Coronary artery (tissue), 2 donors: Measurements from ENCODE around the gene SLC6A6.

Experiments used
- DNase-seq: peaks from one replicate; pipeline ENCODE4 v3.0.0-alpha.2; 2017; ENCODE audit warnings: low spot score
- H3K27ac ChIP-seq, 2 donors: fragments of 200-600 bp; sonication (generic); one replicate each; pipeline ENCODE4 v1.5.1; 2016 to 2019
- H3K4me3 ChIP-seq: fragments of 200-600 bp; sonication (generic); 2 replicates; pipeline ENCODE4 v1.5.1; 2016; ENCODE audit warnings: mild to moderate bottlenecking, moderate library complexity
- CTCF ChIP-seq: fragments of 200-600 bp; sonication (generic); IDR thresholded peaks from one replicate; pipeline ENCODE4 v1.5.1; 2019; ENCODE audit warnings: antibody characterized with exemption

The SLC6A6 gene

GRCh38 chr3:14525685-14526631 is 123.6 kb downstream of the SLC6A6 start:
- H3K4me3 ChIP-seq, result peak overlapping the region; percentile 57
- peak overlapping the region; percentile 56 to 80 for H3K27ac ChIP-seq
- no peak for DNase-seq
- no peak for TF ChIP-seq CTCF

- Histone ChIP-seq H3K27ac (no peak overlapping the region), H3K4me3 (no peak overlapping the region)
- DNase-seq, result no peak
- TF ChIP-seq CTCF, result no peak
These were observed 125.7 kb downstream of the SLC6A6 start for GRCh38 chr3:14528081-14528480.

- no peak for TF ChIP-seq CTCF
- DNase-seq, result no peak
- Histone ChIP-seq H3K4me3 (no peak overlapping the region), H3K27ac (no peak overlapping the region)
These were observed 129.5 kb downstream of the SLC6A6 start for GRCh38 chr3:14531856-14532395.

GRCh38 chr3:14532691-14533456 is 130.5 kb downstream of the SLC6A6 start:
- H3K27ac ChIP-seq, result peak overlapping the region; percentile 18 to 21
- H3K4me3 ChIP-seq, result no peak overlapping the region
- no peak for TF ChIP-seq CTCF
- DNase-seq, result no peak

- no peak overlapping the region for H3K27ac ChIP-seq
- DNase-seq, result no peak
- TF ChIP-seq CTCF, result no peak
- H3K4me3 ChIP-seq, result no peak overlapping the region
These were observed 131.1 kb downstream of the SLC6A6 start for GRCh38 chr3:14533457-14533958.

- peak overlapping the region; percentile 29 for H3K4me3 ChIP-seq
- H3K27ac ChIP-seq, result no peak overlapping the region
- TF ChIP-seq CTCF, result no peak
- no peak for DNase-seq
These were observed 132.2 kb downstream of the SLC6A6 start for GRCh38 chr3:14534516-14535191.
